ENCODE data around the gene KCNH4.

Gene KCNH4

DNA sequence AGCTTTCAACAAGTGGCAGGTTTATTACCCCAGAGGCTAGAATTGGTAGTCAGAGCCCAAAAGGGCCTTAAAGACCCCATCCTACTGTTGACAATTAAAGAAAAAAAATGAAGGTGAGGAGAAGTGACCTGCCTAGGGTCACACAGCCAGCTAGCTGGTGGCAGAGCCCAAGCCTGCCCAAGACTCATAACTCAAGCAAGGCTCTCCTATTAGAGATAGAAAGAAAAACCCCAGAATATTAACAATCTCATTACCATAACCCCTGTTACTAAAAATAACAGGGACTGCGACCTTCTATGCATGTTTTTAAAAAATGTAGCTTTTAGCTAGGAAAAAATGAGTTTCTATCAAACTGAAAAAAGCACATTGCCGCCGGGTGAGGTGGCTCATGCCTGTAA is 44.3 kb downstream of the KCNH4 start:
- DNase-seq (ENCODE audit: low spot score), result no peak

DNA sequence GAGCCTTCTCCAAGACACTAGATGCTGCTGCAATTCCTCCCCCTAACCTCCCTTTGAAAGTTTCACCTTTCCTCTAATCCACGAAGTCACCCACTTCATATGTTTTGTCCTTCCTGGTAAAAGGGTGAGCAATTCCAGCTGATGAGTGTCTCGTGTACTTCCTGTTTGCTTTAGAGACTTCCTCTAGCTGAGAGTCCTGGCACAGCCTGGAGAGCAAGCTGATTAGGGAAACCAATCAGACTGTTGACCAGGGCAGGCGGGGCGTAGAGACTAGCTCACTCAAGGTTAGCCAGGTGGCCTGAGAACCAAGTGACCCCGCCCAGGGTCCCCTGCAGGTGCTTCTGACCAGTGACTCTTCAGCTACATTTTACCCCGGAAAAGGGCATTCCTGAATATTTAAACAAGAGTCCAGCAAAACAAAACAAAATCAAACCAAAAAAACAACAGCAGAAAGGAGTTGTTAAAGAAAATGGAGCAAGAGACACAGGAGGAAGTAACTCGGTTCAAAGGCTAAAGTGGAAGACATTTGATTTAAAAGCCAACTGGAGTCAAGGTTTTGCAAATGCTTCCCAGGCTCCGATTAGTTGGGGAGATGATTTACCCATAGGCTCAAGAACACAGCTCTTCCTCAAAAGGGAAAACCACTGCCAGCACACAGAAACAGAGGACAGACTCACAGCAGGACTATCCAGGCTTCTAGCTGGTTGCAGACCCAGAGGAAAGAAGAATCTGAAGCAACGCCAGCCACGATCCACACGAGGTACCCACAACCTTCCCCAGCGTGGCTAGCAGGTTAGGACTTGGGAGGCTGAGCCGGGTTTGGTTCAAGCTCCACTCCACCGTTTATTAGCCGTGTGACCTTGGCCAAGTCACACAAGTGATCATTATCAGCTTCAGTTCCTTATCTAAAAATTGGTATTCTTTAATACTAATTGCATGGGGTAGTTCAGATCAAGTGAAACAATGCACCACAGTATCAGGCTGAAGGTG is 45.0 kb downstream of the KCNH4 start:
- DNase-seq (ENCODE audit: low spot score), result peak; percentile 92

- DNase-seq (ENCODE audit: low spot score), result no peak
Observed at GRCh38 chr17:42135151-42135550, 45.8 kb downstream of the KCNH4 start.

DNA sequence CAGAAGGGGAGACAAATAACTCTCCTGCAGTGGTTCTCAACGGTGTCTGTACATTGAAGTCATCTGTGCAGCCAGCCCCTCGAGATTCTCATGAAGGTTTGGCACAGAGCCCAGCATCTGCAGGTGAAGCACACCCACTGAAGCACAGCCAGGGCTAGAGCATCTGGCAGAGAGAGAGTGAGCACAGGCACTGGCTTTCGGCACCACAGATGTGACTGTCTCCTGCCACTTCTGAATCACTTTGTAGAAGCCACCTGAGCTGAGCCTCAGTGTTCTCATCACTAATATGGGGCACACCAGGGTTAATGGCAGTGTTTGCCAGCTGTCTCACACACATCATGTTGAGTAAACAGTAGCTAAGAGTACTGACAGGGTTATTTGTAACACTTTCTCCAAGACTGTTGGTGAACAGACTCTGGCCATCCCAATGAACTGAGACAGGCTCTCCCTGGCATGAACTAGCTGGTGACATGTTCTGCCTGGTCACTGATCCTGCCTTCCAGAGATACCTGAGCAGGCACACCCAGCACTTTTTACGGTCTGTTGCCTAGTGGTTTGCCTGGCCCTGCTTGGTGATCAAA is 47.4 kb downstream of the KCNH4 start:
- no peak for DNase-seq (ENCODE audit: low spot score)

- no peak for DNase-seq (ENCODE audit: low spot score)
Observed at GRCh38 chr17:42132941-42133340, 48.0 kb downstream of the KCNH4 start.

DNA sequence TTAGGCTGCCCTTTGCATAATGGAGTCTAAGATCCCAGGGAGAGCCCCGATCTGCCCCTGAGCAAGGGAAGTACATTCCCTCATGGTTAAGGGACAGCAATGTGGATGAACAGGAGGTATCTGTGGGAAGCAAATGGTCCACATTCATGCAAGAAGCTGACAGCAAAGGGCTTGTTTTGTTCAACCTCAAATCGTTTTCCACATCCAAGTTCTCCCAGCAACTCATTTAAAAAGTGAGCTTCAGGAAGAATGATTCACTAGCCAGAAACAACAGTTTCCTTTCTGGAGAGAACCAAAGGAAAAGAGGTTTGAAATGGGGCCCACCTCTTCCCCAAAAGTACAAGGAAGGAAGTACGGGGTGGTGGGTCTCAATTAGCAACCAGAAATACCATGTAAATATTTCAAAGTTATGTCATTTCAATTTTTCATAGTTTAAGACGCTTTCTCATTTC is 48.9 kb downstream of the KCNH4 start:
- peak; percentile 78 for DNase-seq (ENCODE audit: low spot score)

DNA sequence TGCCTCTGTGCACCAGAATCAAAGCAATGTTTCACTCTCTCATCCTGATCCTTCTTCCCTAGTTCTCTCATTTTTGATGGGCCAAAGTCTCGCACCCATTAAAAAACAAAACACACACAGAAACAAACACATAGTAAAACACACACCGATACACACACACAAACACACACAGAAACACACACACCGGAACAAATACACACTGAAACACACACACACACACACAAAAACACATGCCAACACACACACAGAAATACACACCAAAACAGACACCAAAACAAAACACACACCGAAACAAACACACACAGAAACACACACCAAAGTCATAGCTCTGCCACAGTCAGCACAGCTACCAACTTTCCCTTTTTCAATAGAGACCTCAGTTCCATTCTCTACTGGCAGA is 49.7 kb downstream of the KCNH4 start:
- DNase-seq (ENCODE audit: low spot score), result no peak

GRCh38 chr17:42130310-42130936 is 50.5 kb downstream of the KCNH4 start:
- DNase-seq (ENCODE audit: low spot score), result no peak

GRCh38 chr17:42129109-42129837 is 51.7 kb downstream of the KCNH4 start:
- no peak for DNase-seq (ENCODE audit: low spot score)

- no peak for DNase-seq (ENCODE audit: low spot score)
Observed at GRCh38 chr17:42127414-42127813, 53.5 kb downstream of the KCNH4 start.

DNA sequence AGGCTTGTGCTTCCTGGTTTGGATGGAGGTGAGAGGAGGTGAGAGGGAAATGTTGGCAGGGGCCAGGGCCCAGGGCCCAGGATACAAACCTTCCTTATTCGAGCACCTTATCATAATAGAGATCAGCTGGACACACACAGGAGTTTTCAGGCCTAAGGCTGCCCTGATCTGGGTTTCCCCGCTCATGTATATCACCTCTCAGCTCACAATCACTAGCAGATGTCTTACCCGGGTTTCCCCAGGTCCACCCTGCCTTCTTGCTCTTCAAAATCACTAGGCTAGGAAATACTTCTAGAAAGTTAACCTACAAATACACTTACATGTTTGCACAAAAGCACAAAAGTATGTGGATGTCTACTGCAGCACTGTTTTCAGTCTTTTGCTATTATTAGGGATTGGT is 54.1 kb downstream of the KCNH4 start:
- no peak for DNase-seq (ENCODE audit: low spot score)

GRCh38 chr17:42125565-42125964 is 55.4 kb downstream of the KCNH4 start:
- no peak for DNase-seq (ENCODE audit: low spot score)

DNA sequence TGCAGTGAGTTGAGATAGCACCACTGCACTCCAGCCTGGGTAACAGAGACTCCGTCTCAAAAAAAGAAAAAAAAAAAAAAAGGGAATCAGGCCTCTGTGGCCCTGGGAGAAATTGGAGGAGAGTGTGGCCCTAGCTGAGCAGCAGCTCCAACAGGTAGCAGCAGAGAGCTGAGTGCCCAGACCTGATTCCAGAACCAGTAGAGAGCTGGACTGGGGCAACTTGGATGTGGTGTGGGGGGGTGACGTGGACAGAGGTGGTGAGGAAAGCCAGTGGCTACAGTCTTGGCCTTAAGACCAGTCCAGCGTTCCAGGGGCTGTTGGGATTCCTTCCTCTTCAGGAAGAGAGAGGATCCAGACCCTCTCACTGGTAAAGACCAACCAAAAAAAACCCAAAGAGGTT is 56.7 kb downstream of the KCNH4 start:
- no peak for DNase-seq (ENCODE audit: low spot score)

GRCh38 chr17:42122371-42123303 is 58.3 kb downstream of the KCNH4 start, which contains the start of gene HSPB9:
HSPB9 (plus strand) TSS chr17:42122804; CDS start chr17:42122851, 47 bp downstream.
- DNase-seq (ENCODE audit: low spot score), result no peak

DNA sequence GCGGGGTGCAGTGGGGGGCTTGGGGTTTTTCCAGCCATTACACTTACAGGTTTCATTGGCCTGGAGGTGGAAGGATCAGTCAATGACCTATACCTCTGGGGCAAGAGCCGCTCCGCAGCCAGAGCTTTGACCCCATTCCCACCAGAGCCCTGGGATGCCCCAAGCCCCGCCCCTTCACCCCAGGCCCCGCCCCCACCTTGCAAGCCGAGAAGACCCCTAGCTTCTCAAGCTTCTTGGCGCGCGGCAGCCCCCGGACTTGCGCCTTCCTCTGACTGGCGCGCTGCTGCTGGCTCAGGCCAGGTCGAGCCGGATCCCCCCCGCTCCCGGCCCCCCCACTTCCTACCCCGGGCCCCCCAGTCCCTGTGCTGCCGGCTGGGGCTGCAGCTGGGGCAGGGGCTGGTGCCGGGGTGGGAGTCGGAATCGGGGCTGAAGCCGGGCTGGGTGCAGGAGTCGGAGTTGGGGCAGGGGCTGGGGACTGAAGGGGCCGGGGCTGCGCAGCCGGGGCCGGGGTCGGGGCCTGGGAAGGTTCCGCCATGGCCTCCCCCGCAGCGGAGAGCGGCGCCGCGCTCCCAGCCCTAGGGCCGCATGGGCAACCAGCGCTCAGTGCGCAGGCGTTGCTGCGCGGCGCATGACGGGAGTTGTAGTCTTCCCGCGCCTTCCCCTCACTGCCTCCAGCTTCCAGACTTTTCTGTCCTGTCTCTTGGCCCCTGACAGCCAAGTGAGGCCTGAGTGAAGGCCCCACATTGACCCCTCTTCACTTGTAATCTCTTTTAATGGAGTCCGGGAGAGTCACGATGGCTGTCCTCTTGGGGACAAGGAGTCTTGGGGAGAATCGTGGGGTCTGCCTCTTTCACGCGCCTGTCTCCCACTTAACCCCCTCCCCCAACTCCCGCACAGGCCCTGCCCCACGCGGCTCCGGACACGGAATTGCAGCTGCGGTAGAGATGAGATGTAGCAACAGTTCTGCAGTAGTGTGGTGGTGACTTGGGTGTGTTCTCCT is 59.9 kb downstream of the KCNH4 start, which contains the start of gene KAT2A:
KAT2A (minus strand) TSS at position 598 of the 1,000 bp plus-strand sequence; CDS start at position 535, 63 bp downstream.
- peak; percentile 77 for DNase-seq (ENCODE audit: low spot score)

- DNase-seq (ENCODE audit: low spot score), result no peak
Observed at GRCh38 chr17:42120161-42120769, 60.7 kb downstream of the KCNH4 start.

DNA sequence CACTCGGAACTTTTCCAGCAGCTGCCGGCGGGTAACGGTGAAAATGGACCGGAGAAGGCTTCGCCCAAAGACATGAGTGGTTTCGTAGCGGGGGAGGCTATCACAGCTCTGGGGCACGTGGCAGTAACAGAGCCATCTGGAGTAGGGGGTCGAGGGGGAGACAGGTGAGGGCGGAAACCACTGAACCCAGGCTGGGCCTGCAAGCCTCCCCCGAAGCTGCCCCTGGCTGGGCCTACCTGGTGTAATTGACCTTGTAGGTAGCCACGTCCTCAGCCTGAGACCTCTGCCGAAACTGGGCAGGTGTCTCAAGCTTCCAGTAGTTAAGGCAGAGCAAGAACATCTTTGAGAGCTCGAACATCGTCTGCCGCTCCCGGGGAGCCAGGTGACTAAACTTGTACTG is 61.6 kb downstream of the KCNH4 start:
- no peak for DNase-seq (ENCODE audit: low spot score)

DNA sequence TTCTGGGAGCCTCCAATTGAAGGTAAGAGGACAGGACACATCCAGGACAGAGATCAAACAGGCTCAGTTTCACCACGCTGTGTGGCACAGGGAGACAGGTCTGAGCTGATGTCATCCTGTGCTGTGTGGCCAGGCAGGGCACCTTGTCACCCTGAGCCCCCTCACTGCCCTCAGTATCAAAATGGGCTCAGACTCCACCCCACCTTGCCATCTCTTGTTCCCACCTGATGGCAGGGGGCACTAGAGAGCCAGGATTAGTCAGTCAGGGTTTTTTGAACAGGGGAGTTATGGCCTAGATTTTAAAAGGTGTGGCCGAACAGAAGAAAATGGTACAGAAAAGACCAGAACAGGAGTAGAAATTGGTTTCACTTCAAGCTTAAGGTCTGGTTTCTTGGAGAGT is 62.4 kb downstream of the KCNH4 start:
- DNase-seq (ENCODE audit: low spot score), result no peak

DNA sequence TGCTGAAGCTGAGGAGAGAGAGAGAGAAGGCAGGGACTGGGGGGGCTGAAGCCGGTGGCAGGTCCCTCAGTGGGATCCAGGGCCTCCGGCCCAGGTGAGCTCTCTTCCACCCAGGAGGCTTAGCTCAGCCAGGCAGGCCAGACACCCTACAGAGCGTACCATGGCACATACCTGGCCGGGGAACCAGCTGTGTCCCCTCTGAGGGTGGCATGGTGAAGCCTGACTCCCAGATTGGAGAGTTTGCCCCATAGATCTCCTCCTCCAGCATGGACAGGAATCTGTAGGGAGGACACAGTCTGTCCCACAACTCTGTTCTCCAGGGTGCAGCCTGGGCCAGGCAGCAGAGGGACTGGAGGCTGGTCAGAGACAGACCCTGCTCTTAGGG is 62.8 kb downstream of the KCNH4 start:
- DNase-seq (ENCODE audit: low spot score), result no peak

Measured in kidney capillary endothelial cell (primary cell).